Measurements from ENCODE around the gene RALA.

The RALA gene

GRCh38 chr7:39609113-39609934 is 14.0 kb upstream of the RALA start:
- in situ Hi-C loops (cut with MboI; ENCODE audit: low sequenced_read_pairs, unreplicated experiment), result no loop called here
- TF ChIP-seq, protein P1, sequence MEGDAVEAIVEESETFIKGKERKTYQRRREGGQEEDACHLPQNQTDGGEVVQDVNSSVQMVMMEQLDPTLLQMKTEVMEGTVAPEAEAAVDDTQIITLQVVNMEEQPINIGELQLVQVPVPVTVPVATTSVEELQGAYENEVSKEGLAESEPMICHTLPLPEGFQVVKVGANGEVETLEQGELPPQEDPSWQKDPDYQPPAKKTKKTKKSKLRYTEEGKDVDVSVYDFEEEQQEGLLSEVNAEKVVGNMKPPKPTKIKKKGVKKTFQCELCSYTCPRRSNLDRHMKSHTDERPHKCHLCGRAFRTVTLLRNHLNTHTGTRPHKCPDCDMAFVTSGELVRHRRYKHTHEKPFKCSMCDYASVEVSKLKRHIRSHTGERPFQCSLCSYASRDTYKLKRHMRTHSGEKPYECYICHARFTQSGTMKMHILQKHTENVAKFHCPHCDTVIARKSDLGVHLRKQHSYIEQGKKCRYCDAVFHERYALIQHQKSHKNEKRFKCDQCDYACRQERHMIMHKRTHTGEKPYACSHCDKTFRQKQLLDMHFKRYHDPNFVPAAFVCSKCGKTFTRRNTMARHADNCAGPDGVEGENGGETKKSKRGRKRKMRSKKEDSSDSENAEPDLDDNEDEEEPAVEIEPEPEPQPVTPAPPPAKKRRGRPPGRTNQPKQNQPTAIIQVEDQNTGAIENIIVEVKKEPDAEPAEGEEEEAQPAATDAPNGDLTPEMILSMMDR (IDR thresholded peaks at IDR 0.05; ENCODE audit: borderline replicate concordance, control extremely low read depth, extremely low read depth, insufficient read depth, missing control alignments), result no peak
- DNase-seq (ENCODE audit: low spot score), result peak; percentile 66

GRCh38 chr7:39609935-39610263 is 13.5 kb upstream of the RALA start:
- TF ChIP-seq, protein P1 (IDR thresholded peaks at IDR 0.05; ENCODE audit: borderline replicate concordance, control extremely low read depth, extremely low read depth, insufficient read depth, missing control alignments), result no peak
- DNase-seq (ENCODE audit: low spot score), result no peak
- in situ Hi-C loops (cut with MboI; ENCODE audit: low sequenced_read_pairs, unreplicated experiment), result no loop called here

- in situ Hi-C loops (cut with MboI; ENCODE audit: low sequenced_read_pairs, unreplicated experiment), result no loop called here
- DNase-seq (ENCODE audit: low spot score), result no peak
- TF ChIP-seq, protein P1 (IDR thresholded peaks at IDR 0.05; ENCODE audit: borderline replicate concordance, control extremely low read depth, extremely low read depth, insufficient read depth, missing control alignments), result no peak
These were observed 9.8 kb upstream of the RALA start for GRCh38 chr7:39613577-39613976.

- TF ChIP-seq, protein P1 (IDR thresholded peaks at IDR 0.05; ENCODE audit: borderline replicate concordance, control extremely low read depth, extremely low read depth, insufficient read depth, missing control alignments), result no peak
- no peak for DNase-seq (ENCODE audit: low spot score)
- in situ Hi-C loops (cut with MboI; ENCODE audit: low sequenced_read_pairs, unreplicated experiment), result no loop called here
These were observed 9.1 kb upstream of the RALA start for GRCh38 chr7:39614299-39614698.

- no peak for DNase-seq (ENCODE audit: low spot score)
- TF ChIP-seq, protein P1 (IDR thresholded peaks at IDR 0.05; ENCODE audit: borderline replicate concordance, control extremely low read depth, extremely low read depth, insufficient read depth, missing control alignments), result no peak
- in situ Hi-C loops (cut with MboI; ENCODE audit: low sequenced_read_pairs, unreplicated experiment), result no loop called here
These were observed 7.9 kb upstream of the RALA start for GRCh38 chr7:39615350-39615975.

DNA sequence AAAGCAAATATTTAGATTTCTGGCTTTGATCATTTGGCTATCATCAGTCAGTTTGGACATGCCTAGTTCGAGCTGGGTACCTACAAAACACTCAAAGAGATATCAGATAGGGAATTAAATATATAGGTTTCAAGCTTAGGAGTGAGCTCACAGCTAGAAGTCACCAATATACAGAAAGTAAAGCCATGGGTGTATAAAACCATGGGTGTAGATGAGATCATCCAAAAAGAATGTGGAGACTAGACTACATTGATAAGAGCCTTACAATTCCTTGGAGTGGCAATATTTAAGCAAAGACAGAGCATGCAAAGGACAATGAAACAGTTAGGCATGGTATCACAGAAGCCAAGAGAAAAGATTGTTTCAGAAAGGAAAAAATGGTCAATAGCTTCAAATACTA is 7.2 kb upstream of the RALA start:
- DNase-seq (ENCODE audit: low spot score), result no peak
- TF ChIP-seq, protein P1 (IDR thresholded peaks at IDR 0.05; ENCODE audit: borderline replicate concordance, control extremely low read depth, extremely low read depth, insufficient read depth, missing control alignments), result no peak
- in situ Hi-C loops (cut with MboI; ENCODE audit: low sequenced_read_pairs, unreplicated experiment), result no loop called here

Measured in GM13976 (cell line).